Kidney glomerular epithelial cell (primary cell): ENCODE measurements around the gene NDNF.

Experiments
- DNase-seq: peaks from one replicate; lab custom pipeline; 2025; lab: John Stamatoyannopoulos, UW

NDNF gene

GRCh38 chr4:121070696-121071639 lies 1.4 kb downstream of the NDNF start:
- DNase-seq, result no peak

GRCh38 chr4:121070274-121070673 lies 2.1 kb downstream of the NDNF start:
- DNase-seq, result no peak

- DNase-seq, result no peak
These were observed 2.9 kb downstream of the NDNF start for GRCh38 chr4:121069430-121069829.

- no peak for DNase-seq
These were observed 7.9 kb downstream of the NDNF start for GRCh38 chr4:121064482-121064881.

- no peak for DNase-seq
These were observed 9.8 kb downstream of the NDNF start for GRCh38 chr4:121062521-121062920.

GRCh38 chr4:121061861-121062260 lies 10.5 kb downstream of the NDNF start:
- no peak for DNase-seq

- no peak for DNase-seq
These were observed 11.1 kb downstream of the NDNF start for GRCh38 chr4:121061215-121061614.

GRCh38 chr4:121057466-121057922 lies 14.8 kb downstream of the NDNF start:
- no peak for DNase-seq

- no peak for DNase-seq
These were observed 16.3 kb downstream of the NDNF start for GRCh38 chr4:121056066-121056465.

GRCh38 chr4:121054373-121054772 lies 18.0 kb downstream of the NDNF start:
- DNase-seq, result no peak

GRCh38 chr4:121053601-121054143 lies 18.7 kb downstream of the NDNF start:
- DNase-seq, result no peak

GRCh38 chr4:121050300-121050699 lies 22.0 kb downstream of the NDNF start:
- DNase-seq, result no peak

- no peak for DNase-seq
These were observed 23.2 kb downstream of the NDNF start for GRCh38 chr4:121049072-121049599.

- no peak for DNase-seq
These were observed 24.2 kb downstream of the NDNF start for GRCh38 chr4:121048165-121048564.

- no peak for DNase-seq
These were observed 30.8 kb downstream of the NDNF start for GRCh38 chr4:121041307-121042090.

GRCh38 chr4:121034017-121034416 lies 38.3 kb downstream of the NDNF start:
- DNase-seq, result no peak

GRCh38 chr4:121030711-121031110 lies 41.6 kb downstream of the NDNF start:
- no peak for DNase-seq

- no peak for DNase-seq
These were observed 42.2 kb downstream of the NDNF start for GRCh38 chr4:121030131-121030530.

- DNase-seq, result no peak
These were observed 46.3 kb downstream of the NDNF start for GRCh38 chr4:121026034-121026433.

- no peak for DNase-seq
These were observed 46.8 kb downstream of the NDNF start for GRCh38 chr4:121025540-121025939.

GRCh38 chr4:121018543-121018942 lies 53.8 kb downstream of the NDNF start:
- no peak for DNase-seq

- DNase-seq, result no peak
These were observed 55.7 kb downstream of the NDNF start for GRCh38 chr4:121016611-121017010.
